ENCODE data around the gene RAD51B. TPM values are rescaled to one million over a fixed set of nuclear protein-coding genes. Genes with fewer than 3 reads are reported as not detected.
A peak's percentile ranks its signal among the peaks of the same experiment; 100 is the strongest.

The RAD51B gene
- total RNA-seq, 4 donors from 2014 or later = 19.6 to 39.7 (median 25.4) TPM

GRCh38 chr14:68599896-68600610, 780.5 kb downstream of the RAD51B start:
- peak; percentile 31 to 41 for DNase-seq (ENCODE audit: low spot score in 2 of 2)
- Histone ChIP-seq H3K27me3 (no peaks in the 10 kb centered on the region), H3K27ac (peak overlapping the region; percentile 87), H3K4me3 (no peak overlapping the region), H3K36me3 (no peaks in the 10 kb centered on the region), H3K9me3 (no peaks in the 10 kb centered on the region), H3K4me1 (peaks cover 20% of the 10 kb centered on the region)
- TF ChIP-seq POLR2AphosphoS5 (IDR thresholded peaks at IDR 0.05) = no peak
- 91% methylated on average over 9 of the region's 9 CpGs for WGBS

- TF ChIP-seq POLR2A (IDR thresholded peaks at IDR 0.05) (no peak), POLR2AphosphoS5 (IDR thresholded peaks at IDR 0.05) (no peak), CTCF (IDR thresholded peaks at IDR 0.05) (no peak), EP300 (IDR thresholded peaks at IDR 0.05) (no peak)
- H3K4me1 ChIP-seq = peaks cover 35% of the 10 kb centered on the region
- DNase-seq (ENCODE audit: low spot score in 2 of 2) = peak in 1 of 2 donors; percentile 3
- H3K27me3 ChIP-seq = no peaks in the 10 kb centered on the region
- no peaks in the 10 kb centered on the region for H3K36me3 ChIP-seq
- WGBS = 76% methylated on average over 5 of the region's 5 CpGs
- no peaks in the 10 kb centered on the region for H3K9me3 ChIP-seq
- H3K4me3 ChIP-seq = no peak overlapping the region
- H3K27ac ChIP-seq = no peak overlapping the region
Measured at GRCh38 chr14:68602507-68602906, 782.9 kb downstream of the RAD51B start.

GRCh38 chr14:68603533-68604360, 784.2 kb downstream of the RAD51B start:
- H3K4me3 ChIP-seq = no peak overlapping the region
- no peaks in the 10 kb centered on the region for H3K36me3 ChIP-seq
- DNase-seq (ENCODE audit: low spot score in 2 of 2) = peak; percentile 56 to 74
- H3K4me1 ChIP-seq = peaks cover 38% of the 10 kb centered on the region
- no peaks in the 10 kb centered on the region for H3K27me3 ChIP-seq
- TF ChIP-seq POLR2AphosphoS5 (IDR thresholded peaks at IDR 0.05) (no peak), POLR2A (IDR thresholded peaks at IDR 0.05) (no peak), EP300 (IDR thresholded peaks at IDR 0.05) (no peak), CTCF (IDR thresholded peaks at IDR 0.05) (no peak)
- no peak overlapping the region for H3K27ac ChIP-seq
- 95% methylated on average over 23 of the region's 25 CpGs for WGBS
- no peaks in the 10 kb centered on the region for H3K9me3 ChIP-seq

GRCh38 chr14:68604361-68604730, 784.8 kb downstream of the RAD51B start:
- Histone ChIP-seq H3K27ac (no peak overlapping the region), H3K4me1 (peaks cover 35% of the 10 kb centered on the region), H3K27me3 (no peaks in the 10 kb centered on the region), H3K4me3 (no peak overlapping the region), H3K9me3 (no peaks in the 10 kb centered on the region), H3K36me3 (no peaks in the 10 kb centered on the region)
- TF ChIP-seq POLR2AphosphoS5 (IDR thresholded peaks at IDR 0.05) (no peak), EP300 (IDR thresholded peaks at IDR 0.05) (no peak), POLR2A (IDR thresholded peaks at IDR 0.05) (no peak), CTCF (IDR thresholded peaks at IDR 0.05) (no peak)
- peak; percentile 32 to 54 for DNase-seq (ENCODE audit: low spot score in 2 of 2)
- WGBS = 97% methylated on average over 9 of the region's 9 CpGs

- Histone ChIP-seq H3K4me3 (no peak overlapping the region), H3K27me3 (no peaks in the 10 kb centered on the region), H3K27ac (no peak overlapping the region), H3K4me1 (peaks cover 31% of the 10 kb centered on the region), H3K9me3 (no peaks in the 10 kb centered on the region), H3K36me3 (no peaks in the 10 kb centered on the region)
- peak in 1 of 2 donors; percentile 31 for DNase-seq (ENCODE audit: low spot score in 2 of 2)
- WGBS = 88% methylated on average over 10 of the region's 10 CpGs
- TF ChIP-seq POLR2A (IDR thresholded peaks at IDR 0.05) (no peak), EP300 (IDR thresholded peaks at IDR 0.05) (no peak), CTCF (IDR thresholded peaks at IDR 0.05) (no peak), POLR2AphosphoS5 (IDR thresholded peaks at IDR 0.05) (no peak)
Measured at GRCh38 chr14:68604822-68605221, 785.2 kb downstream of the RAD51B start.
